Memory B cell (primary cell): ENCODE data around the gene WDR31.
A peak's percentile ranks its signal among the peaks of the same experiment; 100 is the strongest.
"Not testable (repeated sequence)": the region's sequence is repeated elsewhere in the genome, so short reads cannot be mapped to it uniquely, and the experiment has no call there.

Experiments used
- ATAC-seq: fragments of 150-1000 bp; cut with Tn5 transposase; 2 replicates; pipeline ENCODE4 v1.10.0; 2021; ENCODE audit warnings: low read depth, mild to moderate bottlenecking, moderate library complexity
- DNase-seq, 2 donors: peaks; one replicate each; pipeline ENCODE4 v3.0.0; 2022; ENCODE audit warnings: low spot score in 2 of 2
- H3K27ac Mint-ChIP-seq: one replicate; pipeline ENCODE4 v1.8.0; 2022; ENCODE audit warnings: mild to moderate bottlenecking, moderate library complexity, mixed read lengths
- H3K27me3 Mint-ChIP-seq: one replicate; pipeline ENCODE4 v1.8.0; 2022; ENCODE audit warnings: mixed read lengths
- H3K36me3 Mint-ChIP-seq: one replicate; pipeline ENCODE4 v1.8.0; 2022; ENCODE audit warnings: mild to moderate bottlenecking, mixed read lengths
- H3K4me1 Mint-ChIP-seq: one replicate; pipeline ENCODE4 v1.8.0; 2022; ENCODE audit warnings: mixed read lengths
- H3K4me3 Mint-ChIP-seq: one replicate; pipeline ENCODE4 v1.8.0; 2022; ENCODE audit warnings: mild to moderate bottlenecking, moderate library complexity, mixed read lengths
- H3K9me3 Mint-ChIP-seq: one replicate; pipeline ENCODE4 v1.8.0; 2022; ENCODE audit warnings: mixed read lengths

Gene WDR31

GRCh38 chr9:113340011-113340699 lies at the start of gene WDR31:
Gene WDR31, minus strand, starts transcription at chr9:113340275. Its CDS starts 8,253 bp downstream, at chr9:113332022.
- Mint-ChIP-seq H3K27ac (no peak within 1 kb of the TSS), H3K9me3 (no peaks in the 10 kb centered on the region), H3K4me1 (peaks cover 10% of the 10 kb centered on the region), H3K4me3 (peak within 1 kb of the TSS; percentile 84), H3K27me3 (no peaks in the 10 kb centered on the region), H3K36me3 (no peaks in the 10 kb centered on the region)
- peak; percentile 95 for ATAC-seq
- DNase-seq = peak; percentile 57 to 79

- DNase-seq = no peak
- Mint-ChIP-seq H3K4me1 (no peaks in the 10 kb centered on the region), H3K27me3 (no peaks in the 10 kb centered on the region), H3K9me3 (no peaks in the 10 kb centered on the region), H3K4me3 (no peak overlapping the region), H3K27ac (no peak overlapping the region), H3K36me3 (peaks cover 38% of the 10 kb centered on the region)
- ATAC-seq = no peak
These were observed 49.4 kb upstream of the WDR31 start for GRCh38 chr9:113389451-113389850.

DNA sequence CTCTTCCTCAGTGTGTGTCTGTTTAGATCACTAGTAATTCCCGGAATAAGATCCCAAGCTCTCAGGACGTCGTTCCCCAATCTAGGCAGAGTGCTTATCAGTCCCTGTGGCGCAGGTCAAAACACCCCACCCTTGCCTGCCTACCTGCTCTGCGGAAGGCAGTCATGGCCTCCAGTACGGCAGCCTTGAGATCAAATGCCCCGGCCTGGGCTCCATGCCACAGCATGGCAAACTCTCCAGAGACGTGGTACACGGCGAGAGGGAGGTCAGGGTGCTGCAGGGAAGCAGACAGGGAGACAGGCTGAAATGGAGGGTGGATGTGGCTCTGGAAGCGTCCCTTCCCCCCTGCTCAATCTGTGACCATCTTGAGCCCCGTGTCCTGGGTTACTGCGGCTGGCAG lies 48.8 kb upstream of the WDR31 start:
- DNase-seq = no peak
- H3K36me3 Mint-ChIP-seq = peaks cover 38% of the 10 kb centered on the region
- H3K27ac Mint-ChIP-seq = no peak overlapping the region

GRCh38 chr9:113387560-113388230 lies 47.6 kb upstream of the WDR31 start:
- no peak for DNase-seq
- Mint-ChIP-seq H3K27ac (no peak overlapping the region), H3K4me3 (no peak overlapping the region), H3K4me1 (no peaks in the 10 kb centered on the region), H3K9me3 (no peaks in the 10 kb centered on the region), H3K27me3 (no peaks in the 10 kb centered on the region), H3K36me3 (peaks cover 38% of the 10 kb centered on the region)
- ATAC-seq = no peak

More for the DNA sequence above, 48.8 kb upstream of the WDR31 start:
- H3K4me1 Mint-ChIP-seq = no peaks in the 10 kb centered on the region
- no peak overlapping the region for H3K4me3 Mint-ChIP-seq
- no peak for ATAC-seq
- H3K27me3 Mint-ChIP-seq = no peaks in the 10 kb centered on the region
- no peaks in the 10 kb centered on the region for H3K9me3 Mint-ChIP-seq

- H3K4me3 Mint-ChIP-seq = no peak overlapping the region
- no peaks in the 10 kb centered on the region for H3K9me3 Mint-ChIP-seq
- no peaks in the 10 kb centered on the region for H3K4me1 Mint-ChIP-seq
- H3K27ac Mint-ChIP-seq = no peak overlapping the region
- ATAC-seq (no peak), DNase-seq (no peak)
- peaks cover 34% of the 10 kb centered on the region for H3K36me3 Mint-ChIP-seq
- H3K27me3 Mint-ChIP-seq = no peaks in the 10 kb centered on the region
These were observed 46.7 kb upstream of the WDR31 start for GRCh38 chr9:113386571-113387393.

- Mint-ChIP-seq H3K4me1 (peaks cover 11% of the 10 kb centered on the region), H3K4me3 (no peak overlapping the region), H3K27ac (no peak overlapping the region), H3K9me3 (no peaks in the 10 kb centered on the region), H3K36me3 (peaks cover 7% of the 10 kb centered on the region), H3K27me3 (no peaks in the 10 kb centered on the region)
- ATAC-seq = no peak
- no peak for DNase-seq
These were observed 41.9 kb upstream of the WDR31 start for GRCh38 chr9:113381909-113382411.

DNA sequence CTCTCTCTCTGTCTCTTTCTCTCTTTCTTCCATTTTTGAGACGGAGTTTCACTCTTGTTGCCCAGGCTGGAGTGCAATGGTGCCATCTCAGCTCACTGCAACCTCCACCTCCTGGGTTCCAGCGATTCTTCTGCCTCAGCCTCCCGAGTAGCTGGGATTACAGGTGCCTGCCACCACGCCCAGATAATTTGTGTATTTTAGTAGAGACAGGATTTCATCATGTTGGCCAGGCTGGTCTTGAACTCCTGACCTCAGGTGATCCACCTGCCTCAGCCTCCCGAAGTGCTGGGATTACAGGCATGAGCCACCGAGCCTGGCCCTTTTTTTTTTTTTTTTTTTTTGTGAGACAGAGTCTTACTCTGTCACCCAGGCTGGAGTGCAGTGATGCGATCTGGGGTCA lies 41.4 kb upstream of the WDR31 start:
- H3K36me3 Mint-ChIP-seq, ATAC-seq, H3K9me3 Mint-ChIP-seq, H3K27me3 Mint-ChIP-seq, DNase-seq: not testable (repeated sequence)
- H3K4me1 Mint-ChIP-seq = peaks cover 12% of the 10 kb centered on the region
- peak overlapping the region; percentile 64 for H3K4me3 Mint-ChIP-seq
- H3K27ac Mint-ChIP-seq = peak overlapping the region; percentile 68

DNA sequence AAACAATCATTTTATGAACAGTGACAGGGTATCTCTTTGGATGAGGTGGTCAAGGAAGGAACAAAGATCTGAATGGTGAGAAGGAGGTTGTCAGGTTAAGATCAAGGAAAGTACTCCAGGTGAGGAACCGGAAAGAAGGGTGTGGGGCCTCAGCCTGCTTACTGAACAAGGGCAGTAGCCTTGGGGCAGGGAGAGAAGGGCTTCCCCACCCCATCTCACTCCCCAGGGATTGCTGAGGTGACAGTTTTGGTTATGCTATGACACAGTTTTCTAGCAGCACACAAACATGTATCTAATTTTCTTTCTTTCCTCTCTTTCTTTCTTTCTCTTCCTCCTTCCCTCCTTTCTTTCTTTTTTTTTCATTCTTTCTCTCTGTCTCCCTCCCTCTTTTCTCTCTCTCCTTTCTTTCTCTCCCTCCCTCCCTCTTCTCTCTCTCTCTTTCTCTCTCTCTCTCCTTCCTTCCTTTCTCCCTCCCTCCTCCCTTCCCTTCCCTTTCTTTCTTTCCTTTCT lies 40.8 kb upstream of the WDR31 start:
- H3K9me3 Mint-ChIP-seq = no peaks in the 10 kb centered on the region
- peak overlapping the region; percentile 68 for H3K27ac Mint-ChIP-seq
- ATAC-seq (peak; percentile 50), DNase-seq (peak; percentile 28 to 46)
- H3K4me1 Mint-ChIP-seq = peaks cover 12% of the 10 kb centered on the region
- H3K4me3 Mint-ChIP-seq = peak overlapping the region; percentile 28
- no peaks in the 10 kb centered on the region for H3K27me3 Mint-ChIP-seq
- no peaks in the 10 kb centered on the region for H3K36me3 Mint-ChIP-seq

GRCh38 chr9:113379829-113380210 lies 39.7 kb upstream of the WDR31 start:
- Mint-ChIP-seq H3K27ac (peak overlapping the region; percentile 68), H3K4me1 (peaks cover 20% of the 10 kb centered on the region)
- not testable (repeated sequence) for H3K36me3 Mint-ChIP-seq, ATAC-seq, H3K27me3 Mint-ChIP-seq, H3K9me3 Mint-ChIP-seq, DNase-seq, H3K4me3 Mint-ChIP-seq

- ATAC-seq, H3K9me3 Mint-ChIP-seq, H3K27me3 Mint-ChIP-seq, DNase-seq, H3K36me3 Mint-ChIP-seq, H3K4me3 Mint-ChIP-seq: not testable (repeated sequence)
- Mint-ChIP-seq H3K4me1 (peaks cover 20% of the 10 kb centered on the region), H3K27ac (peak overlapping the region; percentile 39)
These were observed 39.2 kb upstream of the WDR31 start for GRCh38 chr9:113379094-113379828.

GRCh38 chr9:113376634-113377567 lies 36.8 kb upstream of the WDR31 start, which contains the start of gene HDHD3:
Gene HDHD3, minus strand, starts transcription at chr9:113376986. Its CDS starts 2,632 bp downstream, at chr9:113374354.
- no peaks in the 10 kb centered on the region for H3K9me3 Mint-ChIP-seq
- ATAC-seq (peak; percentile 88), DNase-seq (peak; percentile 71)
- H3K36me3 Mint-ChIP-seq = peaks cover 7% of the 10 kb centered on the region
- H3K27ac Mint-ChIP-seq = peak within 1 kb of the TSS; percentile 65
- peak within 1 kb of the TSS; percentile 93 for H3K4me3 Mint-ChIP-seq
- peaks cover 24% of the 10 kb centered on the region for H3K4me1 Mint-ChIP-seq
- no peaks in the 10 kb centered on the region for H3K27me3 Mint-ChIP-seq
